A549 treated with RU486 at 1 μM for 4 hours (cell line): ENCODE results near the gene CRELD1. TPM values are rescaled to one million over a fixed set of nuclear protein-coding genes. Genes with fewer than 3 reads are reported as not detected.

Experiments
- total RNA-seq: library from RNA; stranded (reverse); fragments of 200-300 nt; extraction: Qiagen RNA extraction; gene quantifications from 5 replicates; pipeline ENCODE4 v1.2.3, GENCODE V29; 2022; ENCODE audit warnings: low read depth

The CRELD1 gene, protein sequence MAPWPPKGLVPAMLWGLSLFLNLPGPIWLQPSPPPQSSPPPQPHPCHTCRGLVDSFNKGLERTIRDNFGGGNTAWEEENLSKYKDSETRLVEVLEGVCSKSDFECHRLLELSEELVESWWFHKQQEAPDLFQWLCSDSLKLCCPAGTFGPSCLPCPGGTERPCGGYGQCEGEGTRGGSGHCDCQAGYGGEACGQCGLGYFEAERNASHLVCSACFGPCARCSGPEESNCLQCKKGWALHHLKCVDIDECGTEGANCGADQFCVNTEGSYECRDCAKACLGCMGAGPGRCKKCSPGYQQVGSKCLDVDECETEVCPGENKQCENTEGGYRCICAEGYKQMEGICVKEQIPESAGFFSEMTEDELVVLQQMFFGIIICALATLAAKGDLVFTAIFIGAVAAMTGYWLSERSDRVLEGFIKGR
- total RNA-seq = 8.4 to 12.0 TPM (median 11.6 TPM) in 5 replicates

DNA sequence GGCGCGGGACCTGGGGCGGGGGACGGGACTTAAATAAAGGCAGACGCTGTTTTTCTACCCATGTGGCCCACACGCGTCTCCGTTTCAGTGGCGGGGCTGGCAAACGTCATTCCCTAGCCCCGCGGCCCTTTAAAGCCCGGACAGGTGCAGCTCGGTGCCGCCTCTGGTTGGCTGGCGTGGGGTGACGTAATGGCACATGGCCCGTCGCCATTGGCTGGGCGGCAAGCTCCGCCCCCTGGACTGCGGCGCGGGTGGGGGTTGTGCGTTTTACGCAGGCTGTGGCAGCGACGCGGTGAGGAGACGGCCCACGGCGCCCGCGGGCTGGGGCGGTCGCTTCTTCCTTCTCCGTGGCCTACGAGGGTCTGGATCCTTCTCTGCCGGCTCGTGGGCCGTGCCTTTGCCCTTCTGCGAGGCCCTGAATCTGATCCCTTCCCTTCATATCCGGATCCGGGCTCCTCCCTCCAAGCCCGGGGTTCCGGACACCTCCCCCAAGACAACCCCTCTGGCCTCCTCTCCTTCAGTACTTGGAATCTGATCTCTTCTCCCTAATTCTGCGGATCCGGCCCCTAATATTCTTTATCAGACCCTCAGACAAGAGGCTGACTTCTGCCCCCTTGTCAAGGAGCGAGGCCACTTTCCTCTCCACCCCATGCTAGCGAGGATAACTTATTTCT, at the start of gene CRELD1:
Gene CRELD1 (plus strand): TSS at position 274 of the 674 bp plus-strand sequence. CDS start 605 bp downstream, outside the sequence.

DNA sequence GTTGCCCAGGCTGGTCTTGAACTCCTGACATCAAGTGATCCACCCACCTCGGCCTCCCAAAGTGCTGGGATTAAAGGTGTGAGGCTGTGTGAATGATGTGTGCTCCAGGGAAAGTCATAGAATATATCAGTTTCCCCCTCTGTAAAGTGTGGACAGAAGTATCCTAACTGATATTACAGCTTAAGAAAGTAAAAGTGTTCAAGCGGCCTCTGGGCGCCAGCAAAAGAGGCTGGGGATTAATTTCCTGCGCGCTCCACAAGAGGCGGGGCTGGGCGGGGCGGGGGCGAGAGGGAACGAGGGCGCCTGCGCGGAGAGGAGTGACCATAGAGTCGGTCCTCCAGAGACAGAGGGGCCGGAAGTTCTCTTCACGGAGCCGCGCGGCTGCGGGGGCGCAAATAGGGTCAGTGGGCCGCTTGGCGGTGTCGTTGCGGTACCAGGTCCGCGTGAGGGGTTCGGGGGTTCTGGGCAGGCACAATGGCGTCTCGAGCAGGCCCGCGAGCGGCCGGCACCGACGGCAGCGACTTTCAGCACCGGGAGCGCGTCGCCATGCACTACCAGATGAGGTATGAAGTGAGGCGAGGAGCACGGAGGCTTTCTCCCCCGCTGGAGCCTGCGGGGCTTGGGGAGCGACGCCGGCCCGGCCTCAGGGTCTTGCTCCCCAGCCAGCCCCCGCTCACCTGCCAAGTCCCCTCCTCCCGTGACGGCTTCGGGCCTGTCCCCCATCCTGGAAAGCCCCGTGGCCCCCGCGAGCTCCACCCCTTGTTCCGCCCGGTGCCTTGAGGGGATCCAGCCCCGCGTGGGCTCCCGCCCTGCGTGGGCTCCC, 43.2 kb upstream of the CRELD1 start, which contains the start of gene JAGN1:
Gene JAGN1 (plus strand): TSS at position 362 of the 823 bp plus-strand sequence. CDS start 113 bp downstream, at position 475.

DNA sequence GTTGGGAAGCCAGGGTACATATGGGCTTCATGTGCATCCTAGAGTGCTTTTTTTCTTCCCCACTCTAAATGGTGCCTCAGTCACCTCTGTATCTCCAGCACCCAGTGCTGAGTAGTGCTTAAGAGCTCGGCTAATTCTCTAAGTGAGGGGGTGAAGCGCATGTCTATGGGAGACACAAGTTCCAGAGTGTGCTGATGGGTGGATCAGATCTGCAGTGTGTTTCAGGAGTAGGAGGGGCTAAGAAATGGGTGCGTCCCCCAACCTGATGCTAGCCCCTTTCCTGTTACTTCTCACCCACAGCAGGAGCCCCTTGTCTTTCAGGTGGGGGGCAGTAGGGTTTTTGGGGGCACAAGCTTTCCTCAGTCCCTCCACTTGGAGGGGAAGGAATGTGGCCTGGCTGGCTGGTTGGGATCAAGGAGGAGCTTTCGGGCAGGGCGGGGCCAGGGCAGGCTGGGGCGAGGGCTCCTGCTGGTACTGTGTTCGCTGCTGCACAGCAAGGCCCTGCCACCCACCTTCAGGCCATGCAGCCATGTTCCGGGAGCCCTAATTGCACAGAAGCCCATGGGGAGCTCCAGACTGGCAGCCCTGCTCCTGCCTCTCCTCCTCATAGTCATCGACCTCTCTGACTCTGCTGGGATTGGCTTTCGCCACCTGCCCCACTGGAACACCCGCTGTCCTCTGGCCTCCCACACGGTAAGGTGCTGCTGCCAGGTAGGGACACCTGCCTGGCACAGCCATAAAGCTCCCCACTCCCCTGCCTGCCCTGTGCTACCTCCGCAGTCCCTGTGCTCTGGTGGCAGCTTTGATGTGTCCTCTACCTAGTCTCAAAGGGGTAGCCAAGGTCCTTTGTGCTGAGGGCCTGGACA, 31.0 kb upstream of the CRELD1 start, which contains the start of gene IL17RE:
Gene IL17RE (plus strand): TSS at position 477 of the 866 bp plus-strand sequence. CDS start 85 bp downstream, at position 562.

DNA sequence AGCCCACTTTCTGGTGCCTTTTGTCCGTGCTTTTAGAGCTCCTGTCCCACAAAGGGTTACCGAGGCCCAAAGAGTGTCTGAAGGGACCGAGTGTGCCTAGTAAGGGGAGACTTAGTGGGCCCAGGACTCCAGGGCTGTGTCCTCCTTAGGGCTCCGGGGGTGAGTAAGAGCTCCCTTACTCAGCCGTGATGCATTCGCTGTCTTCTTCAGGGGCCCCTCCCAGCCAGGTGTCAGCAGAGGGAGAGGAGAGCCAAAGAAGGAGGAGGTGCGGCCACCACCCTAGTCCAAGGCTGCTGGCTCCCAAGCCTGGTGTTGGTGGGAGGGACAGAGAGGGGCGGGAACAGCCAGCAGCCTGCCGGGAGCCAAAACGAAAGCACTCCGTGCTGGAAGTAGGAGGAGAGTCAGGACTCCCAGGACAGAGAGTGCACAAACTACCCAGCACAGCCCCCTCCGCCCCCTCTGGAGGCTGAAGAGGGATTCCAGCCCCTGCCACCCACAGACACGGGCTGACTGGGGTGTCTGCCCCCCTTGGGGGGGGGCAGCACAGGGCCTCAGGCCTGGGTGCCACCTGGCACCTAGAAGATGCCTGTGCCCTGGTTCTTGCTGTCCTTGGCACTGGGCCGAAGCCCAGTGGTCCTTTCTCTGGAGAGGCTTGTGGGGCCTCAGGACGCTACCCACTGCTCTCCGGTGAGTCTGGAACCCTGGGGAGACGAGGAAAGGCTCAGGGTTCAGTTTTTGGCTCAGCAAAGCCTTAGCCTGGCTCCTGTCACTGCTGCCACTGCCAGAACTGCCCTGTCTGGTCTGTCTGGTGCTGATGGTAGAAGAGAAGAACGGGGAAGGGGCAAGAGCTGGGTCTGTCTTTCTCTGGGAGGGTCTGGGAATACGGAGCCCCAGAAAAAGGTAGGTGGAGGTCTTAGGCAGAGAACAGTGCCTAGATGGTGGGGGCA, 16.6 kb upstream of the CRELD1 start, which contains the start of gene IL17RC:
Gene IL17RC (plus strand): TSS at position 365 of the 947 bp plus-strand sequence. CDS start 218 bp downstream, at position 583.

DNA sequence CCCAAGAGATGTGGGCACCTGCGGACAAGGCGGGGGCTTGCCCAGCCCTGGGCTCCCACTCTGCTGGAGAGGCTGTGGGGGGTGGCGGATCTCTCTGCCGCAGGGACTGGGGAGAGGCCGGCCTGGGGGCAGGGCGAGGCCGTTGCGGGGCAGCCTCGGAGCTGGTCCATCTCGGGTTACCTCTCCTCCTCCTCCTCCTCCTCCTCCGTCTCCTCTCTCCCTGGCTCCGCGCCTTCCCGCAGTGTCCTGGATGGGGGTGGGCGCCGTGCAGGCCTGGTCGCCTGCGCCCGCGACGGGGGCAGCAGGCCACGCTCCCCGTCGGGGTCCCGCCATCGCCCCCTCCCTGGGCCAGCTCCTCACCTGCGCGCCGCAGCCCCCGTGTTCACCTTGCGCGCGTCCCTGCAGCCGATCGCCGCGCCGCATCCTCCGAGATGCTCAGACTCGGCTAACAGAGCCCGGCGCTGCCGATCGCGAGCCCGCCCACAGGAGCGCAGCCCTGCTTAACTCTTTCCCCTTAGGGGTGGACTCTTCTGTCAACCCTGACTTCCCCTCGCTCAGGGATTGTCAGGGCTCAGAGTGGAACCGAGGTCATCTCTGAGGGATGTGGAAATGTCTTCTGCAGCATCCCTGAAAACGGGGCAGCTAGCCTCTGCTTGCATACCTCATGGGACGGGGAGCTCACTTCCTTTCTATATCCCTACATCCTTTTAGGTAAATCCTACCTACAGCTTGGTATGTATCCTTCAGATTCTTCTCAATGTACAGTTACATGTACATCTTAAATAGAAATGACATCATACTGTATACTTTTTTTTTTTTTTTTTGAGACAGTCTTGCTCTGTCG, 18.6 kb downstream of the CRELD1 start, which contains the start of gene PRRT3:
Gene PRRT3 (minus strand): TSS at position 447 of the 844 bp plus-strand sequence. CDS start 2,293 bp downstream, outside the sequence.

Other genes with a start within 250 kb of the CRELD1 start
- 0.08 to 0.27 TPM (median 0.18 TPM) in 4 of 5 replicates, not detected in the other for gene CPNE9, start 230.0 kb upstream of the CRELD1 start, total RNA-seq
- 16.1 to 19.8 TPM (median 18.8 TPM) in 5 replicates for gene BRPF1, start 202.1 kb upstream of the CRELD1 start, total RNA-seq
- gene OGG1, start 183.9 kb upstream of the CRELD1 start, total RNA-seq = 12.4 to 19.0 TPM (median 17.0 TPM) in 5 replicates
- gene CAMK1, start 163.9 kb upstream of the CRELD1 start, total RNA-seq = 14.6 to 18.5 TPM (median 17.7 TPM) in 5 replicates
- gene TADA3, start 141.4 kb upstream of the CRELD1 start, total RNA-seq = 50.5 to 61.6 TPM (median 57.4 TPM) in 5 replicates
- gene ARPC4, start 140.8 kb upstream of the CRELD1 start, total RNA-seq = 143 to 238 TPM (median 179 TPM) in 5 replicates
- gene TTLL3, start 123.6 kb upstream of the CRELD1 start, total RNA-seq = 4.8 to 7.9 TPM (median 6.8 TPM) in 5 replicates
- gene RPUSD3, start 89.8 kb upstream of the CRELD1 start, total RNA-seq = 33.0 to 48.2 TPM (median 42.5 TPM) in 5 replicates
- gene CIDEC, start 53.6 kb upstream of the CRELD1 start, total RNA-seq = 5.4 to 9.2 TPM (median 6.6 TPM) in 5 replicates
- gene JAGN1, start 43.2 kb upstream of the CRELD1 start, total RNA-seq = 52.3 to 76.8 TPM (median 67.9 TPM) in 5 replicates
- 0.88 to 1.8 TPM (median 1.5 TPM) in 5 replicates for gene IL17RE, start 31.0 kb upstream of the CRELD1 start, total RNA-seq
- gene IL17RC, start 16.7 kb upstream of the CRELD1 start, total RNA-seq = 11.9 to 16.6 TPM (median 13.0 TPM) in 5 replicates
- gene PRRT3, start 18.6 kb downstream of the CRELD1 start, total RNA-seq = 0.82 to 1.8 TPM (median 1.7 TPM) in 5 replicates
- gene EMC3, start 53.0 kb downstream of the CRELD1 start, total RNA-seq = 112 to 132 TPM (median 117 TPM) in 5 replicates
- 14.3 to 25.2 TPM (median 17.6 TPM) in 5 replicates for gene FANCD2, start 92.6 kb downstream of the CRELD1 start, total RNA-seq
- gene FANCD2OS, start 174.4 kb downstream of the CRELD1 start, total RNA-seq = not detected in 5 replicates
- 160 to 198 TPM (median 181 TPM) in 5 replicates for gene BRK1, start 181.8 kb downstream of the CRELD1 start, total RNA-seq
- 21.2 to 36.7 TPM (median 35.0 TPM) in 5 replicates for gene VHL, start 207.9 kb downstream of the CRELD1 start, total RNA-seq
- gene IRAK2, start 231.1 kb downstream of the CRELD1 start, total RNA-seq = 26.7 to 32.0 TPM (median 28.4 TPM) in 5 replicates